ENCODE data around the gene EIF2B4.
A peak's percentile ranks its signal among the peaks of the same experiment; 100 is the strongest.

EIF2B4 gene

GRCh38 chr2:27393225-27393624, 23.1 kb upstream of the EIF2B4 start:
- peaks cover 15% of the 10 kb centered on the region for H3K36me3 ChIP-seq (ENCODE audit: low read depth)
- ATAC-seq (ENCODE audit: low read depth), result no peak

GRCh38 chr2:27390822-27391679, 20.9 kb upstream of the EIF2B4 start:
- H3K36me3 ChIP-seq (ENCODE audit: low read depth), result peaks cover 31% of the 10 kb centered on the region
- no peak for DNase-seq (ENCODE audit: low spot score)
- no peak for ATAC-seq (ENCODE audit: low read depth)

More at GRCh38 chr2:27393225-27393624, 23.1 kb upstream of the EIF2B4 start:
- no peak for TF ChIP-seq CTCF (IDR thresholded peaks at IDR 0.05; ENCODE audit: poor library complexity, severe bottlenecking)
- Histone ChIP-seq H3K9me3 (ENCODE audit: severe bottlenecking) (no peaks in the 10 kb centered on the region), H3K4me3 (ENCODE audit: severe bottlenecking) (no peak overlapping the region), H3K27me3 (ENCODE audit: insufficient read depth, poor library complexity, severe bottlenecking) (no peaks in the 10 kb centered on the region), H3K27ac (ENCODE audit: poor library complexity, severe bottlenecking) (no peak overlapping the region), H3K4me1 (ENCODE audit: insufficient read depth, poor library complexity, severe bottlenecking) (no peaks in the 10 kb centered on the region)
- no peak for DNase-seq (ENCODE audit: low spot score)

GRCh38 chr2:27381577-27382181, 11.5 kb upstream of the EIF2B4 start:
- ATAC-seq (ENCODE audit: low read depth) (no peak), DNase-seq (ENCODE audit: low spot score) (peak; percentile 22)
- H3K27ac ChIP-seq (ENCODE audit: poor library complexity, severe bottlenecking), result peak overlapping the region; percentile 71
- no peaks in the 10 kb centered on the region for H3K9me3 ChIP-seq (ENCODE audit: severe bottlenecking)
- no peak for TF ChIP-seq CTCF (IDR thresholded peaks at IDR 0.05; ENCODE audit: poor library complexity, severe bottlenecking)
- peaks cover 83% of the 10 kb centered on the region for H3K36me3 ChIP-seq (ENCODE audit: low read depth)
- no peak overlapping the region for H3K4me3 ChIP-seq (ENCODE audit: severe bottlenecking)
- H3K27me3 ChIP-seq (ENCODE audit: insufficient read depth, poor library complexity, severe bottlenecking), result no peaks in the 10 kb centered on the region
- peaks cover 10% of the 10 kb centered on the region for H3K4me1 ChIP-seq (ENCODE audit: insufficient read depth, poor library complexity, severe bottlenecking)

More at GRCh38 chr2:27390822-27391679, 20.9 kb upstream of the EIF2B4 start:
- TF ChIP-seq CTCF (IDR thresholded peaks at IDR 0.05; ENCODE audit: poor library complexity, severe bottlenecking), result no peak
- no peak overlapping the region for H3K27ac ChIP-seq (ENCODE audit: poor library complexity, severe bottlenecking)
- no peaks in the 10 kb centered on the region for H3K4me1 ChIP-seq (ENCODE audit: insufficient read depth, poor library complexity, severe bottlenecking)
- H3K27me3 ChIP-seq (ENCODE audit: insufficient read depth, poor library complexity, severe bottlenecking), result no peaks in the 10 kb centered on the region
- no peaks in the 10 kb centered on the region for H3K9me3 ChIP-seq (ENCODE audit: severe bottlenecking)
- H3K4me3 ChIP-seq (ENCODE audit: severe bottlenecking), result no peak overlapping the region

GRCh38 chr2:27380626-27381545, 10.7 kb upstream of the EIF2B4 start, which contains the start of gene ZNF513:
Gene ZNF513 (minus strand): TSS chr2:27380734. CDS start chr2:27380526, 208 bp downstream.
- ATAC-seq (ENCODE audit: low read depth), result peak; percentile 87
- peak within 1 kb of the TSS; percentile 86 for H3K4me3 ChIP-seq (ENCODE audit: severe bottlenecking)
- peak within 1 kb of the TSS; percentile 71 for H3K27ac ChIP-seq (ENCODE audit: poor library complexity, severe bottlenecking)

More at GRCh38 chr2:27380626-27381545, 10.7 kb upstream of the EIF2B4 start, which contains the start of gene ZNF513:
- no peak for TF ChIP-seq CTCF (IDR thresholded peaks at IDR 0.05; ENCODE audit: poor library complexity, severe bottlenecking)
- H3K9me3 ChIP-seq (ENCODE audit: severe bottlenecking), result no peaks in the 10 kb centered on the region
- peak; percentile 97 for DNase-seq (ENCODE audit: low spot score)
- peaks cover 81% of the 10 kb centered on the region for H3K36me3 ChIP-seq (ENCODE audit: low read depth)
- H3K4me1 ChIP-seq (ENCODE audit: insufficient read depth, poor library complexity, severe bottlenecking), result peaks cover 10% of the 10 kb centered on the region
- no peaks in the 10 kb centered on the region for H3K27me3 ChIP-seq (ENCODE audit: insufficient read depth, poor library complexity, severe bottlenecking)

Data from RWPE2 (cell line).